Vagina (tissue), 2 donors: ENCODE results near the gene TOMM20. TPM values are rescaled to one million over a fixed set of nuclear protein-coding genes. Genes with fewer than 3 reads are reported as not detected.
A peak's percentile ranks its signal among the peaks of the same experiment; 100 is the strongest.

ENCODE experiments used
- DNase-seq, 2 donors: peaks; one replicate each; pipeline ENCODE4 v3.0.0-alpha.2; 2017; ENCODE audit errors: extremely low spot score in 2 of 2
- H3K27ac ChIP-seq: fragments of 200-600 bp; sonication (generic); one replicate; pipeline ENCODE4 v1.5.1; 2019
- H3K27me3 ChIP-seq: fragments of 200-600 bp; sonication (generic); one replicate; pipeline ENCODE4 v1.5.1; 2019
- H3K36me3 ChIP-seq, 2 donors: fragments of 200-600 bp; sonication (generic); one replicate each; pipeline ENCODE4 v1.5.1; 2017 to 2019
- H3K4me1 ChIP-seq: fragments of 200-600 bp; sonication (generic); one replicate; pipeline ENCODE4 v1.5.1; 2019
- H3K4me3 ChIP-seq, 2 donors: fragments of 200-600 bp; sonication (generic); 1 replicate in 1 of 2; 2 replicates in 1 of 2; pipeline ENCODE4 v1.5.1; 2016 to 2019
- H3K9me3 ChIP-seq: fragments of 200-600 bp; sonication (generic); one replicate; pipeline ENCODE4 v1.5.1; 2019
- POLR2A ChIP-seq, 2 donors: fragments of 450-650 bp; IDR thresholded peaks; one replicate each; pipeline ENCODE4 v1.6.1; 2017; ENCODE audit warnings: antibody characterized with exemption in 2 of 2, mild to moderate bottlenecking in 2 of 2, moderate library complexity in 2 of 2
- POLR2AphosphoS5 ChIP-seq, 2 donors: sonication (generic); formaldehyde crosslinking; IDR thresholded peaks; one replicate each; pipeline ENCODE4 v1.9.0; 2017; ENCODE audit warnings: antibody characterized with exemption in 2 of 2, mild to moderate bottlenecking in 2 of 2, low read depth in 1 of 2; ENCODE audit not compliant: insufficient read depth in 1 of 2
- intact Hi-C: fragments of 100-400 bp; cut with DNase I; formaldehyde crosslinking; loops from one replicate; pipeline ENCODE4 v1.15.1; 2023
- total RNA-seq: library from RNA; depleted of rRNA; stranded (reverse); fragments of >200 nt; gene quantifications from one replicate; pipeline ENCODE4 v1.2.3, GENCODE V29; 2016
- TF ChIP-seq, protein P1 (sequence below), 3 experiments: fragments of 450-650 bp in 2 of 3; fragments of 200-600 bp in 1 of 3; sonication (generic) in 1 of 3; IDR thresholded peaks; one replicate each; pipeline ENCODE4 v1.5.1; 2017 to 2019; ENCODE audit warnings: antibody characterized with exemption in 3 of 3, mild to moderate bottlenecking in 2 of 3, moderate library complexity in 2 of 3

The TOMM20 gene
- total RNA-seq, 1 donor from 2014 or later, result 71.9 TPM

DNA sequence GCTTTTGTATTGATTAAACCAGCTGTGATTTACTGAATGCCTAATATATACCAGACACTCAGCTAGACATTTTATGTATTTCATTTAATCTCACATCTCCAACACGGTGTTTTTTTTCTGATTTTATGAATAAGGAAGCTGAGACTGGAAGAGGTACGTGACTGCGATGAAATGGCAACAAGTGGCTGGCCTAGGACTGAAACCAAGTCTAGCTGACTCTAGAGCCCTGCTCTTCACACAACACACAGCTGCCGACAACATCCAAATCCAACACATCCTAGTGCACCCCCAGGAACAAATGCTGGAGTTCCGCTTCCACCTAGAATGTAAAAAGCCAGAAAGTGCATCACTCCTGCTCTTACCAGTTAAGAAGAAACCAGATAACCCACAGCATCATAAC, 10.7 kb upstream of the TOMM20 start:
- TF ChIP-seq POLR2AphosphoS5 (IDR thresholded peaks at IDR 0.05; ENCODE audit: insufficient read depth in 1 of 2, low read depth in 1 of 2), result no peak
- TF ChIP-seq POLR2A (IDR thresholded peaks at IDR 0.05), result no peak
- TF ChIP-seq, protein P1, sequence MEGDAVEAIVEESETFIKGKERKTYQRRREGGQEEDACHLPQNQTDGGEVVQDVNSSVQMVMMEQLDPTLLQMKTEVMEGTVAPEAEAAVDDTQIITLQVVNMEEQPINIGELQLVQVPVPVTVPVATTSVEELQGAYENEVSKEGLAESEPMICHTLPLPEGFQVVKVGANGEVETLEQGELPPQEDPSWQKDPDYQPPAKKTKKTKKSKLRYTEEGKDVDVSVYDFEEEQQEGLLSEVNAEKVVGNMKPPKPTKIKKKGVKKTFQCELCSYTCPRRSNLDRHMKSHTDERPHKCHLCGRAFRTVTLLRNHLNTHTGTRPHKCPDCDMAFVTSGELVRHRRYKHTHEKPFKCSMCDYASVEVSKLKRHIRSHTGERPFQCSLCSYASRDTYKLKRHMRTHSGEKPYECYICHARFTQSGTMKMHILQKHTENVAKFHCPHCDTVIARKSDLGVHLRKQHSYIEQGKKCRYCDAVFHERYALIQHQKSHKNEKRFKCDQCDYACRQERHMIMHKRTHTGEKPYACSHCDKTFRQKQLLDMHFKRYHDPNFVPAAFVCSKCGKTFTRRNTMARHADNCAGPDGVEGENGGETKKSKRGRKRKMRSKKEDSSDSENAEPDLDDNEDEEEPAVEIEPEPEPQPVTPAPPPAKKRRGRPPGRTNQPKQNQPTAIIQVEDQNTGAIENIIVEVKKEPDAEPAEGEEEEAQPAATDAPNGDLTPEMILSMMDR (IDR thresholded peaks at IDR 0.05), result no peak
- intact Hi-C loops, result no loop called here
- H3K36me3 ChIP-seq, result peaks cover 0 to 75% of the 10 kb centered on the region in 2 donors
- no peak overlapping the region for H3K4me3 ChIP-seq
- H3K27ac ChIP-seq, result no peak overlapping the region
- DNase-seq, result no peak
- no peaks in the 10 kb centered on the region for H3K4me1 ChIP-seq
- H3K9me3 ChIP-seq, result no peaks in the 10 kb centered on the region
- no peaks in the 10 kb centered on the region for H3K27me3 ChIP-seq

DNA sequence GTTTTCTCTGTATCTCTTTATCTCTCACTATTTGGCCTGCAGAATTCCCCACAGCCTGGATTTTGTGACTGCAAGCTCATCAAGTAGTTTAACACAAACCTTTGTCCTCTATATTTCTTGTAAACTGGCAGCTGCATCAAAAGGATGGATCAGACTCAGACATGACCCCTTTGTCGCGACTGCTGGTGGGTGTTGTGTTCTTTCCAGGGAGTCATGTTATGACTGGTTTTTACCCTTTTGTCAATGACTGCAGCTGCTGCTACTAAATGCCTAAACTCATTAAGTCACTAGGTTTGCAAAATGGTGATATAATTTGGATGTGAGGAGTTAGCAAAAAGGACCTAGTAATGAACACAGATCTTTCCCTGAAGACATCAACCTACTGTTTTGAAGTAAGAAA, 10.2 kb upstream of the TOMM20 start:
- Histone ChIP-seq H3K27me3 (no peaks in the 10 kb centered on the region), H3K9me3 (no peaks in the 10 kb centered on the region), H3K36me3 (peaks cover 0 to 77% of the 10 kb centered on the region in 2 donors), H3K27ac (no peak overlapping the region), H3K4me3 (no peak overlapping the region), H3K4me1 (no peaks in the 10 kb centered on the region)
- intact Hi-C loops, result no loop called here
- DNase-seq, result peak in 1 of 2 donors; percentile 16
- TF ChIP-seq POLR2AphosphoS5 (IDR thresholded peaks at IDR 0.05; ENCODE audit: insufficient read depth in 1 of 2, low read depth in 1 of 2), result no peak

GRCh38 chr1:235136111-235136510, 7.5 kb upstream of the TOMM20 start:
- no peaks in the 10 kb centered on the region for H3K4me1 ChIP-seq
- no peak overlapping the region for H3K27ac ChIP-seq
- H3K27me3 ChIP-seq, result no peaks in the 10 kb centered on the region
- peak in 1 of 2 donors; percentile 16 for DNase-seq
- H3K9me3 ChIP-seq, result no peaks in the 10 kb centered on the region
- intact Hi-C loops, result no loop called here
- TF ChIP-seq POLR2AphosphoS5 (IDR thresholded peaks at IDR 0.05; ENCODE audit: insufficient read depth in 1 of 2, low read depth in 1 of 2), result no peak
- peaks cover 0 to 66% of the 10 kb centered on the region in 2 donors for H3K36me3 ChIP-seq
- H3K4me3 ChIP-seq, result no peak overlapping the region

DNA sequence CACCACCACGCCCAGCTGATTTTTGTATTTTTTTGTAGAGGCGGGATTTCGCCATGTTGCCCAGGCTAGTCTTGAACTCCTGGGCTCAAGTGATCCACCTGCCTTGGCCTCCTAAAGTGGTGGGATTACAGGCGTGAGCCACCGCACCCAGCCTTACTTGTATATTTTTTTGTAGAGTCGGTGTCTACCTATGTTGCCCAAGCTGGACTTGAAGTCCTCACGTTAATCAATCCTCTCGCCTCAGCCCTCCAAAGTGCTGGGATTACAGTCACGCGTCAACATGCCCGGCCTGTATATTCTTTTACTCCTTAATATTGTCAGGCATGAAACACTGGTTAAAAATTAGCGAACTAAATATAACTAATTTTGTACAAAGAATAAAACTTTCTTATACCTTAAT, 5.5 kb upstream of the TOMM20 start:
- H3K27ac ChIP-seq, result no peak overlapping the region
- H3K27me3 ChIP-seq, result no peaks in the 10 kb centered on the region
- peak in 1 of 2 donors; percentile 54 for DNase-seq
- intact Hi-C loops, result no loop called here
- H3K36me3 ChIP-seq, result peaks cover 0 to 49% of the 10 kb centered on the region in 2 donors
- no peak overlapping the region for H3K4me3 ChIP-seq
- TF ChIP-seq POLR2AphosphoS5 (IDR thresholded peaks at IDR 0.05; ENCODE audit: insufficient read depth in 1 of 2, low read depth in 1 of 2) (no peak), POLR2A (IDR thresholded peaks at IDR 0.05) (no peak)
- peaks cover 3% of the 10 kb centered on the region for H3K4me1 ChIP-seq
- no peaks in the 10 kb centered on the region for H3K9me3 ChIP-seq

DNA sequence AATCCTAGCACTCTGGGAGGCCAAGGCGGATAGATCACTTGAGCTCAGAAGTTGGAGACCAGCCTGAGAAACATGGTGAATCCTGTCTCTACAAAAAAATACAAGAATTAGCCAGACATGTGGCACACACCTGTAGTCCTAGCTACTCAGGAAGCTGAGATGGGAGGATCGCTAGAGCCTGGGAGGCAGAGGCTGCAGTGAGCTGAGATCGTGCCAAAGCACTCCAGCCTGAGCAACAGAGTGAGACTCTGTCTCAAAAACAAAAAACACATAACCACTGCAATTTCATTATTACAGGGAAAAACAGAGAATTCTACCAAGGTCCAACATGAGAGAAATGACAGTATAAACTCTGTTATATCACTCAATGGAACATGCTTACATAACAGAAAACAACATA, 4.4 kb upstream of the TOMM20 start:
- H3K36me3 ChIP-seq, result peaks cover 0 to 42% of the 10 kb centered on the region in 2 donors
- no peak for DNase-seq

DNA sequence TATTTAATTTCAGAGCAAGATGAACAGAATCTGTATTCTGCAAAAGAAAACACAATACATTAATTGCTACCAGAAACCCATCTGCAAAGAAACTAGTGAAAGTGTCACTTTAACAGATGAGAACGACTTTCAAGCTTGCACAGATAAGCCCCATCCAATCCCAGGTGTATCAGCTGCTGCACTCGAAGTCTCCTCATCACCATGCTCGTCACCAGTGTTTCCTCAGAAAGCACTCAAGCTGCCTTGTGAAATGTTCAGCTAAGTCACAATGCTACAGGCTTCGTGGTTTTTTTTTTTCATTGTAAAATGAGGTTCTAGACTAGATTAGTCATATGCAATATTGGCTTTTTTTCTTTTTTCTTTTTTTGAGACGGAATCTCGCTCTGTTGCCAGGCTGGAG, 3.3 kb upstream of the TOMM20 start:
- Histone ChIP-seq H3K27me3 (no peaks in the 10 kb centered on the region), H3K27ac (no peak overlapping the region), H3K4me3 (no peak overlapping the region), H3K36me3 (peaks cover 0 to 33% of the 10 kb centered on the region in 2 donors), H3K9me3 (no peaks in the 10 kb centered on the region), H3K4me1 (peaks cover 13% of the 10 kb centered on the region)
- TF ChIP-seq POLR2A (IDR thresholded peaks at IDR 0.05), result no peak
- TF ChIP-seq POLR2AphosphoS5 (IDR thresholded peaks at IDR 0.05; ENCODE audit: insufficient read depth in 1 of 2, low read depth in 1 of 2), result no peak
- TF ChIP-seq, protein P1 (IDR thresholded peaks at IDR 0.05), result no peak
- intact Hi-C loops, result no loop called here
- no peak for DNase-seq

More for the DNA sequence above, 4.4 kb upstream of the TOMM20 start:
- intact Hi-C loops, result no loop called here
- Histone ChIP-seq H3K4me1 (peaks cover 4% of the 10 kb centered on the region), H3K4me3 (no peak overlapping the region), H3K27ac (no peak overlapping the region), H3K27me3 (no peaks in the 10 kb centered on the region), H3K9me3 (no peaks in the 10 kb centered on the region)
- TF ChIP-seq, protein P1 (IDR thresholded peaks at IDR 0.05), result no peak
- TF ChIP-seq POLR2A (IDR thresholded peaks at IDR 0.05) (no peak), POLR2AphosphoS5 (IDR thresholded peaks at IDR 0.05; ENCODE audit: insufficient read depth in 1 of 2, low read depth in 1 of 2) (no peak)
